HG03060 (cell line): ENCODE data around the gene SLC12A8.

Source experiments
- ATAC-seq: cut with Tn5 transposase; IDR thresholded peaks from one replicate; pipeline ENCODE4 v1.9.1; 2021; ENCODE audit warnings: low read depth, moderate number of reproducible peaks; ENCODE audit not compliant: unreplicated experiment

SLC12A8 gene

GRCh38 chr3:125037498-125038150 is 174.9 kb downstream of the SLC12A8 start:
- no peak for ATAC-seq

GRCh38 chr3:125035217-125035616 is 177.3 kb downstream of the SLC12A8 start:
- ATAC-seq: no peak

- no peak for ATAC-seq
These were observed 178.9 kb downstream of the SLC12A8 start for GRCh38 chr3:125033616-125034015.

- no peak for ATAC-seq
These were observed 179.4 kb downstream of the SLC12A8 start for GRCh38 chr3:125033135-125033534.

- ATAC-seq: no peak
These were observed 179.9 kb downstream of the SLC12A8 start for GRCh38 chr3:125032683-125033082.
